HTR-8/SVneo (cell line): ENCODE measurements around the gene PHLPP2.
A peak's percentile ranks its signal among the peaks of the same experiment; 100 is the strongest.

ENCODE experiments used
- DNase-seq: peaks from one replicate; pipeline ENCODE4 v3.0.0; 2011; ENCODE audit warnings: low spot score, mixed read lengths; ENCODE audit not compliant: insufficient read length
- FAIRE-seq: peaks from 2 replicates; lab custom pipeline; 2011; peaks lifted over from hg19 to GRCh38; lab: Jason Lieb, UNC

Gene PHLPP2

DNA sequence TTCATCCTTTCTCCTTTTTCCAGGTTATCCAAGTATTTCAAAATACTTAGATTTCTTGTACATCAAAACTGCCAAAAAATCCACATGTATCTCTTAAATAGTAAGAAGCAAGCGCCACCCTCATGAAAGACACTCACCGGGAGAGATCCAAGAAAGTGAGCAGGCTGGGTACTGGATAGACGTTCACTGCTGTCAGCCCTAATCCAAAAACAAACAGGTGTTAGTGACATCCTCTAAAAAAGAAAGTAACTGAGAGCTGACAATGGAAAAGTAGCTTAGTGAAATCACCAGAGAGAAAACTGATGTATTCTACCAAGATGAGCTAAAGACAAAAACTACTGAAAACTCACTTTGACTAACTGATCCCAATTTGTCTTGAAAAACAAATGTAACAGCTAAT lies 52.4 kb downstream of the PHLPP2 start:
- FAIRE-seq (no peak), DNase-seq (no peak)

DNA sequence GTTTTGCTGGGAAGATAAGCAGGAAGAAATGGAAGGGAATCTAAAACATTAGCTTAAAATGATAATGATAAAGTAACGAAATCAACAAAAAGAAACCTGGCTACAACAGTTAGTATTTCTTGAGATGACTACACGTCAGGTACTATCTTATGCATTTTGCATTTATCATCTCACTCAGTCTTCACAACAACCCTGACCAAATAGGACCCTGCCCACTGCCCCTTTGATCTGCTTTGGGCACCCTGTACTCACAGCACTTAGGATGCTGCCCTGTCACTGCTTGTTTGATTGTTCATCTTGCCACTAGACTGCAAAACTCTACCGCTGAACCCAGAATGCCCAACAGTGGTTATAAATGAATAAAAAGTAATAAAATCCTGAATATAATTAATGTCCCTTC lies 53.3 kb downstream of the PHLPP2 start:
- DNase-seq = no peak
- peak; percentile 46 for FAIRE-seq

GRCh38 chr16:71670537-71670936 lies 54.0 kb downstream of the PHLPP2 start:
- FAIRE-seq (no peak), DNase-seq (no peak)

DNA sequence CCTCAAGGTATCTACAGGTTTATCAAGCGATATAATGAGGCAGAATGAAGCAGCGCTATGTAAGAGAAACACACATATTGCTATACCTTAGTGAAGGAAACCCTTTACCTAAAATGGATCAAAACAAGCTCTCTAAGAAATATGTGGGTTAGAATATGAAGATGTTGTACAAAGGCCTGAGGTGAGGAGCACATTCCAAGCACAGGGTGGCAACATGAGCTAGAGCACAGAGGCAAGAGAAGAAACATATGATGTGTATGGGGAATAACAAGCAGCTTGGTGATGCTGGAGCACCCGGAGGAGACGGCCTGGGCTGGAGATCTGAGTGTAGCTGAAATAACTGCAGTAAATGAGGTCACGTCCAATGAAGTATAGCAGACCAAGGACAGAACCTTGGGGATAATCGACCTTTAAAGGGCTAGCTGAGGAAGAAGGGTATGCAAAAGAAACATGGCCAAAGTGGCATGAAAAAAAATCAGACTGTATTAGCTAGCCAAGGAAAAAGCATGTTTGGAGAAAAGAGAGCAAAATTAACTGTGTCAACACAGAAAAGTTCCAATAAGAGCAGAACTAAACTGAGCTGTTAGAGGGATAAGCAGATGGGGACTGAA lies 54.5 kb downstream of the PHLPP2 start:
- FAIRE-seq = peak; percentile 91
- no peak for DNase-seq

GRCh38 chr16:71666928-71667707 lies 57.4 kb downstream of the PHLPP2 start:
- FAIRE-seq = peak; percentile 60

GRCh38 chr16:71666264-71666663 lies 58.2 kb downstream of the PHLPP2 start:
- no peak for DNase-seq
- FAIRE-seq = peak; percentile 74

More at GRCh38 chr16:71666928-71667707, 57.4 kb downstream of the PHLPP2 start:
- no peak for DNase-seq

DNA sequence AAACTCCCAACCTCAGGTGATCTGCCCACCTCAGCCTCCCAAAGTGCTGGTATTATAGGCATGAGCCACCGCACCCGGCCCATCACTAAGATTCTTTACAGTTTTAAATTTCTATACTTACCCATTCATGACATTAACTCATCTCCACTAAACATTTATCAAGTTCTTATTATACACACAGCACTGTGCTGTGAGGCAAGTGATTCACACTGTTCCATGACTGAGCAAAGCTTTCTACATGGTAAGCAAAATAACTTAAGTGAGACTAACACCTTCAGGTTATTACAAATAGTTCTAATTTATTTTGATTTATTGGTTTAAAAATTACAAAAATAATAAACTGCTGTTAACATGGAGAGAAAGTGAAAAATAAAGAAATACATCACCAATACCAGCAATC lies 65.0 kb downstream of the PHLPP2 start:
- FAIRE-seq = no peak
- DNase-seq = no peak

GRCh38 chr16:71658771-71659170 lies 65.7 kb downstream of the PHLPP2 start:
- DNase-seq = no peak
- FAIRE-seq = no peak

DNA sequence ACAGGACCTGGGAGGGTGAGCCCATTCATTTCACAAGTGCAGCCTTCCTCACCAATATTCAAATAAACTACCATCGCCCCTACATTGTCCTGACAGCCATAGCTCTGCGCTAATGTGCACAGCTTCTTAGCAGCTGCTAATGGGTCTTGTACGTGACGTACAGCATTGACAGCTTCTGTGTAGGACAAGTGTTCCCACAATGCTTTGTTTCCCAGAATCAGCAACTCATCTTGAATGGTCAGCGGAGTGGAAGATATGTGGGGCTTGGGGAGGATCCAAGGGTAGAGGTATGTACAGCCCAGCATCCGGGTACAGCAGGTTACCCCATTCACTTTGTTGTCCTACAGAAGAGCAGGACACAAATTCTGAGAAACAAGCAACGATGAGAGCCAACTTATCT lies 74.8 kb downstream of the PHLPP2 start:
- DNase-seq (no peak), FAIRE-seq (no peak)

- FAIRE-seq = no peak
- no peak for DNase-seq
Measured at GRCh38 chr16:71648921-71649320, 75.6 kb downstream of the PHLPP2 start.

DNA sequence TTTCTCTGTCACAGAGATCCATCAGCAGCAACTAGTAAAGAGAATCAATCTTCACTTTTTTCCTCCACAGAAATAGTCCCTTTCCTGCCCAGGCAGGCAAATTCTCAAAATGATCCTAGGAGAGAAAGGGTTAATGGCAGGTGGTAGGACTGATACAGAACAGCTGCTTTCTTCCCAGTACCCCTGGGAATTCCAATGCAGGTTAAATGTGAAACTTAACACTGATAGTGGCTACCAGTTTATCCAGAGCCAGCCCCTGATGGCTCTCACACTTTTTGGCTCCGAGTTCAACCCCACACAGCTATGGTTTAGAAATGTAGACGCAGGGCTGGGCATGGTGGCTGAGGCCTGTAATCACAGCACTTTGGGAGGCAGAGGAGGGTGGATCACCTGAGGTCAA lies 76.3 kb downstream of the PHLPP2 start:
- FAIRE-seq (no peak), DNase-seq (no peak)

- DNase-seq (no peak), FAIRE-seq (peak; percentile 13)
Measured at GRCh38 chr16:71647391-71647790, 77.1 kb downstream of the PHLPP2 start.

DNA sequence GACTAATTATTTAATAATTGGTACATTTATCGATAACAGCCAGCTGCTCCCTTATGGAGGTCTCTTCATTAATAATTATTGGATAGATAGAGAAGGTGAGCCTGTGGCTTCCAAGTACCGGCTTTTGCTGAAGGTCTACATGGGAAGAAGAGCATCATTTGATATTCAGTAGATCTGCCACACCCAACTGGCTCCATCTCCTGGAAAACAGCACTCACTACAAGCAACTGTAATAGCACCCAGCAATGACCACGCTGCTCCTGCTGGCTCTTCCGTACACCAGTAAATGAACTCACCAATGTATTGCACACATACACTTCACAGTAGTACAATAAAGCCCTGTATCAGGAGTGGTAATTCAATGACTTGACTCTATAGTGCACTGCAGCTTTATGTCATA lies 79.1 kb downstream of the PHLPP2 start:
- peak; percentile 52 for DNase-seq
- peak; percentile 72 for FAIRE-seq

DNA sequence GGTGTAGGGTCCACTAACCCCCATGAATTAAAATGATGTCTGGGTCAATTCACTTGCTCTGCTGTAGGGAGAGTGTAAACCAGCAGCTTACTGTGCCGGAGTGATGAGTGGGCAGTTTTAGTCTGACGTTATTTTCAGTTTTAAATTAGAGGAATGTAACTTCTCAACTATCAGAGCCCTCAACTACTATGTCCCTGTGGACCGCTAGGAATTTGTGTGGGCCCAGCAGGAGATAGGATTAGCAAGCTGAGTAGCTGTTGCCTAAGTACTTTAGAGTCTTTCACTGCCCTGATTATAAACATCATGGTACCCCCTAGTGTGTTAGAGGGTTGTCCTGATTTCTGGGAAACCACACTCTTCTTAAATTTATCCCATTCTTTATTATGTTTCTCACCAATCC lies 87.1 kb downstream of the PHLPP2 start:
- FAIRE-seq (no peak), DNase-seq (no peak)

DNA sequence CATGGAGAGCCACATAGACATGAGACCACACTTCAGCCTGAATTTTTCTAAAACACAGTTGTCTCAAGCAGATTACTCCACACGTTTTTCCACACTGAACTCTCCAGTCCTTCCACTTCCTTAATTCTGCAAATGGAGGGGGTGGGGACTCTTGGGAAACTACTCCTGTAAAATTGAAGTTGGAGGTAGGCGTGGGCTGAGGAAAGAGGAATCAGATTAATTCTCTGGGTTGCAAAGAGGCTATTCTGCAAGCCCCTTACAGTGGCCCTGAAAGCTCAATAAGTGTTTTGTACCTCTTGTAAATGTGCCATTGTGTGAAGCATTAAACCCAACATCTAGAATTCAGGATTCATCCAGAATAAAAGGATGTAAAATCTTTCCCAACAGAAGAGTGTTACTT lies 88.9 kb downstream of the PHLPP2 start:
- FAIRE-seq = no peak

DNA sequence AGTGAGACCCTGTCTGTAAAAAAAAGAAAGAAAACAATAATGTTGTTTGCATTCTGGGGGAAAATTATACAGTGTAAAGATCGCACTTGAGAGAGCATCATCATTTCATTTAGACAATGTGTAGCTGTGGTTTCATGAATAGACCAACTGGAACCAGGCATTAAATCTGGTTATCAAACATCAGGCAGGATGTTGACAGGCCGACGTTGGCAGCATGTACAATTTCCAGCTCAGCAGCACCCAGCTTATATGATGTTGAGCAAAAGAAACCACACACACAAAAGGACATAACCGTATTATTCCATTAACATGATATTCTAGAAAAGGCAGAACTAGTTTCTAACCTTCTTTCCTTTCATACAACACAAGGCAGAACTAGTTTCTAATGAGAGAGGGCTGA lies 92.7 kb downstream of the PHLPP2 start:
- FAIRE-seq (no peak), DNase-seq (no peak)

More for the DNA sequence above, 88.9 kb downstream of the PHLPP2 start:
- no peak for DNase-seq

GRCh38 chr16:71630808-71631207 lies 93.7 kb downstream of the PHLPP2 start:
- FAIRE-seq = no peak
- DNase-seq = no peak

GRCh38 chr16:71629278-71630016 lies 95.1 kb downstream of the PHLPP2 start:
- no peak for DNase-seq
- no peak for FAIRE-seq

DNA sequence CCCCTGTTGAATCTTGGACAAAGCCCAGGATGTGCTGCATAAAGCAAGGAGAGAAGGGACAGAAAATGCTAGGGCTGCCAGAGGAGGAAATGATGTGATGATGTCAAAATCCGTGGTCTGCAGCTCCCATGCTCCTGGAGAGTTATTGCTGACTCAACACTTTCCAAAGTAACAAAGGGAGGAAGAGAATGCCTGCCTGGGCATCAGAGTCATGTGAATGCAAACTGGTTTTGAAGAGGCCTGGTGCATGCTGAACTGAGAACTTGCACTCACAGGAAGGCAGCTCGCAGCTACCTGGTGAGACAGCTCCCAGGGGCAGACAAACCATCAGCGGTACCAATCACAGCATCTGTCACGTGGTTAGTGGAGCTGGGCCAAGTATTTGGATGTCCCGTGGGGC lies 95.7 kb downstream of the PHLPP2 start:
- DNase-seq = no peak
- peak; percentile 52 for FAIRE-seq

GRCh38 chr16:71627731-71628181 lies 96.7 kb downstream of the PHLPP2 start:
- DNase-seq (no peak), FAIRE-seq (no peak)

- FAIRE-seq = no peak
- no peak for DNase-seq
Measured at GRCh38 chr16:71626858-71627213, 97.7 kb downstream of the PHLPP2 start.
